Thyroid gland (tissue), 4 donors: Measurements from ENCODE around the gene ELP2. TPM values are rescaled to one million over a fixed set of nuclear protein-coding genes. Genes with fewer than 3 reads are reported as not detected.

ENCODE experiments used
- DNase-seq, 2 donors: peaks; one replicate each; pipeline ENCODE4 v3.0.0-alpha.2; 2019
- H3K27ac ChIP-seq, 3 donors: fragments of 200-600 bp; sonication (generic); 1 replicate in 2 of 3; 2 replicates in 1 of 3; pipeline ENCODE4 v1.5.1; 2016 to 2019; ENCODE audit warnings: mild to moderate bottlenecking in 1 of 3, moderate library complexity in 1 of 3
- H3K27me3 ChIP-seq: fragments of 200-600 bp; sonication (generic); one replicate; pipeline ENCODE4 v1.5.1; 2019
- H3K36me3 ChIP-seq, 2 donors: fragments of 200-600 bp; sonication (generic); one replicate each; pipeline ENCODE4 v1.5.1; 2016 to 2019
- H3K4me1 ChIP-seq, 2 donors: fragments of 200-600 bp; sonication (generic); one replicate each; pipeline ENCODE4 v1.5.1; 2017 to 2019
- H3K4me3 ChIP-seq, 3 donors: fragments of 200-600 bp; sonication (generic); replicated peaks in 1 of 3; 1 replicate in 2 of 3; 2 replicates in 1 of 3; pipeline ENCODE4 v1.5.1; 2016; ENCODE audit warnings: mild to moderate bottlenecking in 1 of 3
- H3K9me3 ChIP-seq: fragments of 200-600 bp; sonication (generic); one replicate; pipeline ENCODE4 v1.5.1; 2017
- POLR2A ChIP-seq, 2 donors: fragments of 450-650 bp; IDR thresholded peaks; one replicate each; pipeline ENCODE4 v1.6.1; 2017; ENCODE audit warnings: antibody characterized with exemption in 2 of 2, mild to moderate bottlenecking in 2 of 2, moderate library complexity in 1 of 2
- WGBS, 2 donors: methylation state at CpG; one replicate each; pipeline ENCODE4 v1.1.5; 2017; 5-methylcytosine and 5-hydroxymethylcytosine counted together
- intact Hi-C: fragments of 100-400 bp; cut with DNase I; formaldehyde crosslinking; loops from one replicate; pipeline ENCODE4 v1.15.1; 2023
- total RNA-seq, 4 donors: library from RNA; depleted of rRNA; stranded (reverse); fragments of >200 nt; gene quantifications; one replicate each; pipeline ENCODE4 v1.2.3, GENCODE V29; 2016
- TF ChIP-seq, protein P1 (sequence below), 6 experiments: fragments of 200-600 bp in 3 of 6; fragments of 450-650 bp in 3 of 6; sonication (generic) in 3 of 6; IDR thresholded peaks; one replicate each; pipeline ENCODE4 v1.5.1; 2016 to 2019; ENCODE audit warnings: antibody characterized with exemption in 6 of 6, mild to moderate bottlenecking in 2 of 6, inconsistent platforms in 1 of 6, moderate library complexity in 1 of 6

ELP2 gene
- total RNA-seq, 4 donors from 2014 or later, result 50.5 to 93.2 (median 61.4) TPM

DNA sequence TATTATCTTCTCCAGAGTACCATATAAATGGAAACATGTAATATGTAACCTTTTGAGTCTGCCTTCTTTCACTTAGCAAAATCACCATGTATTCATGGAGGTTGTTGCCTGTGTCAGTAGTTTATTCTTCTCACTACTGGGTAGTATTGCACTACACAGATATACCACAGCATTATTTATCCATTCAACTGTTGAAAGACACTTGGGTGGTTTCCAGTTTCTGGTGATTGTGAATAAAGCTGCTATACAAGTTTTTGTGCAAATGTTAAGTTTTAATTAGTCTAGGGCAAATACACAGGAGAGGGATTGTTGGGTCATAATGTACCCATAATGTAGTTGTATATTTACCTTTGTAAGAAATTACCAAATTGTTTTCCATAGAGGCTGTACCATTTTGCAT lies 32.7 kb upstream of the ELP2 start:
- no peaks in the 10 kb centered on the region for H3K36me3 ChIP-seq
- no peak for TF ChIP-seq POLR2A (IDR thresholded peaks at IDR 0.05)
- TF ChIP-seq, protein P1, sequence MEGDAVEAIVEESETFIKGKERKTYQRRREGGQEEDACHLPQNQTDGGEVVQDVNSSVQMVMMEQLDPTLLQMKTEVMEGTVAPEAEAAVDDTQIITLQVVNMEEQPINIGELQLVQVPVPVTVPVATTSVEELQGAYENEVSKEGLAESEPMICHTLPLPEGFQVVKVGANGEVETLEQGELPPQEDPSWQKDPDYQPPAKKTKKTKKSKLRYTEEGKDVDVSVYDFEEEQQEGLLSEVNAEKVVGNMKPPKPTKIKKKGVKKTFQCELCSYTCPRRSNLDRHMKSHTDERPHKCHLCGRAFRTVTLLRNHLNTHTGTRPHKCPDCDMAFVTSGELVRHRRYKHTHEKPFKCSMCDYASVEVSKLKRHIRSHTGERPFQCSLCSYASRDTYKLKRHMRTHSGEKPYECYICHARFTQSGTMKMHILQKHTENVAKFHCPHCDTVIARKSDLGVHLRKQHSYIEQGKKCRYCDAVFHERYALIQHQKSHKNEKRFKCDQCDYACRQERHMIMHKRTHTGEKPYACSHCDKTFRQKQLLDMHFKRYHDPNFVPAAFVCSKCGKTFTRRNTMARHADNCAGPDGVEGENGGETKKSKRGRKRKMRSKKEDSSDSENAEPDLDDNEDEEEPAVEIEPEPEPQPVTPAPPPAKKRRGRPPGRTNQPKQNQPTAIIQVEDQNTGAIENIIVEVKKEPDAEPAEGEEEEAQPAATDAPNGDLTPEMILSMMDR (IDR thresholded peaks at IDR 0.05), result no peak
- H3K4me1 ChIP-seq, result no peaks in the 10 kb centered on the region
- intact Hi-C loops, result loop anchor here (5.0 to 10.0 kb wide), 2 partner anchors 190 to 658 kb away; no protein-coding TSS in a partner anchor
- H3K27me3 ChIP-seq, result no peaks in the 10 kb centered on the region
- no peak overlapping the region for H3K4me3 ChIP-seq
- H3K9me3 ChIP-seq, result no peaks in the 10 kb centered on the region
- no peak overlapping the region for H3K27ac ChIP-seq
- no peak for DNase-seq

DNA sequence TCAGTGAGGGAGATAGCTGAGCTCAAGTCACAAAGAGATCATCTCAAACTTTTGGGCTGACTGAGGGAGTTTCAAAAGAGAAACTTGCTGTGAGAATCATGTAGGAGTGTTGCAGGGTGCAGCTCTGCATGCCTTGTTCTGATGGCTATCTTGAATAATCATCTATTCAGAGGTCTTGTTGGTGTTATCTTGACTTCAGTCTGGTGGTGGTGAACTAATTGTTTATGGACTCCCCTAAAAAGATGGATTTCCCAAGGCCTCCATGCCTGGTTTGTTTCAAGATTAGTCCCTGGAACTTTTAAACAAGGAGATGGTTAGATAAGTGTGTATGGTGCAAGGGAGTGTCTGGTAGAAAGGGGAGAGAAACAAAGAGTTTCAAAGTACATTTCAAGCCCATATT lies 30.4 kb upstream of the ELP2 start:
- Histone ChIP-seq H3K27me3 (no peaks in the 10 kb centered on the region), H3K4me1 (no peaks in the 10 kb centered on the region), H3K4me3 (no peak overlapping the region), H3K9me3 (no peaks in the 10 kb centered on the region), H3K36me3 (no peaks in the 10 kb centered on the region), H3K27ac (no peak overlapping the region)
- no peak for TF ChIP-seq POLR2A (IDR thresholded peaks at IDR 0.05)
- TF ChIP-seq, protein P1 (IDR thresholded peaks at IDR 0.05), result no peak
- no peak for DNase-seq
- intact Hi-C loops, result loop anchor here (5.0 to 10.0 kb wide), 2 partner anchors 188 to 655 kb away; no protein-coding TSS in a partner anchor

DNA sequence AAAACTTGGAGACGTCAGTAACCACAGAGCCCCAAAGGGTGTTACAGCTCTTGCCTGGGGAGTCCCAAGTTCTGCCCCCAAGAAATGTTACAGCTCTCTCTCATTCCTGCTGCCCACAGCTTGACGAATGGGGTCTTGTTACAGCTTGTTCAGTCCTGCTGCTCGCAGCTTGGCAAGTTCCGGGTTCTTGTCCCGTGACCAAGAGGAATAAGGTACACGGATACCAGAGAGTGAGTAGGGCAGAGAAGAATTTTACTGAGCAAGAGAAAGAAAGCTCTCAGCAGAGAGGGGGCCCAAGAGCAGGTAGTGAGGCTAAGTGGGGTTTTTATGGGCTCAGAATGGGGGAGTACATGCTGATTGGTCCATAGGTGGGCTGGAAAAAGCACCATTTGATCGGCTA lies 27.8 kb upstream of the ELP2 start:
- Histone ChIP-seq H3K36me3 (no peaks in the 10 kb centered on the region), H3K4me1 (no peaks in the 10 kb centered on the region), H3K4me3 (no peak overlapping the region), H3K27ac (no peak overlapping the region), H3K9me3 (no peaks in the 10 kb centered on the region), H3K27me3 (no peaks in the 10 kb centered on the region)
- WGBS, 2 donors, result 95 to 96% methylated on average over 7 of the region's 7 CpGs
- TF ChIP-seq, protein P1 (IDR thresholded peaks at IDR 0.05), result no peak
- no peak for TF ChIP-seq POLR2A (IDR thresholded peaks at IDR 0.05)
- intact Hi-C loops, result no loop called here
- no peak for DNase-seq

DNA sequence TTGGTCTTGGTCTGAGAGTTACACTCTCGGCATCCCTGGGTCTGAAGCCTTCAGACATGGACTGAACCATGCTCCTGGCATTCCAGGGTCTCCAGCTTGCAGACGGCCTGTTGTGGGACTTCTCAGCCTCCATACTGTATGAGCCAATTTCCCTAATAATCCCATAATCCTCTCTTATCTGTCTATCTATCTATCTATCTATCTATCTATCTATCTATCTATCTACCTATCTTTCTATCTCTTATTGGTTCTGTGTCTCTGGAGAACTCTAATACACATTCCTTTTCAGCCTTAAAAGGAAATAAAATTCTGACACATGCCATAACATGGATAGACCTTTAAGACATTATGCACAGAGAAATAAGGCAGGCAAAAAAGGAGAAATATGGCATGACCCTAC lies 24.9 kb upstream of the ELP2 start:
- WGBS, 2 donors, result 89 to 98% methylated on average over 2 of the region's 2 CpGs
- no peaks in the 10 kb centered on the region for H3K4me1 ChIP-seq
- H3K27ac ChIP-seq, result no peak overlapping the region
- peaks cover 0 to 3% of the 10 kb centered on the region in 2 donors for H3K36me3 ChIP-seq
- no peaks in the 10 kb centered on the region for H3K9me3 ChIP-seq
- no peaks in the 10 kb centered on the region for H3K27me3 ChIP-seq
- intact Hi-C loops, result no loop called here
- DNase-seq, result no peak
- H3K4me3 ChIP-seq, result no peak overlapping the region
- TF ChIP-seq, protein P1 (IDR thresholded peaks at IDR 0.05), result no peak
- TF ChIP-seq POLR2A (IDR thresholded peaks at IDR 0.05), result no peak

DNA sequence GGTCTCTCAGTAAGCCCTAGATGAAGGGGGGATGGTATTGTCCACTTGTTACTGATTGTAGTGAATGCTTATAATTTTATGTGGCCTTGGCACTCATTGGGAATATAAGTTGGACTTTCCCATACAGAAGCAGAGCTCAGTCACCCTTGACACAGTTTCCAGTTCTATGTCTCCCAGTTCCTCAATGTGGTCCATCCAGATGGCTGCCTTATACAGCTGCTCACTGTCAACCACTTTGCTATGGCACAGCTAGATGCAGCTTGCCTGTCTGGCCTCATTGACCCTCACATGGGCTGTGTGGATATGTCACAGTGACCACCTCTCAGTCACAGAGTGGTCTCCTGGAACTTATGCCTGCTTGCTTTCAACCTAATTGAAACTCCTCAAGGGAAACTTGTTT lies 22.2 kb upstream of the ELP2 start:
- no peaks in the 10 kb centered on the region for H3K4me1 ChIP-seq
- TF ChIP-seq, protein P1 (IDR thresholded peaks at IDR 0.05), result no peak
- no peak for TF ChIP-seq POLR2A (IDR thresholded peaks at IDR 0.05)
- DNase-seq, result no peak
- intact Hi-C loops, result no loop called here
- H3K4me3 ChIP-seq, result no peak overlapping the region
- H3K27ac ChIP-seq, result no peak overlapping the region
- no peaks in the 10 kb centered on the region for H3K27me3 ChIP-seq
- peaks cover 5 to 14% of the 10 kb centered on the region in 2 donors for H3K36me3 ChIP-seq
- H3K9me3 ChIP-seq, result no peaks in the 10 kb centered on the region
